Mammary epithelial cell (primary cell): ENCODE measurements around the gene HIBCH.

ENCODE experiments used
- EZH2 ChIP-seq: IDR thresholded peaks from 2 replicates; pipeline ENCODE4 v1.6.1; 2012; ENCODE audit warnings: low read length, inconsistent platforms, borderline replicate concordance
- TF ChIP-seq, protein P1 (sequence below), 2 donors: IDR thresholded peaks in 1 of 2; conservative IDR thresholded peaks in 1 of 2; 2 replicates each; pipeline ENCODE4 v1.5.1; 2011 to 2012; ENCODE audit warnings: inconsistent platforms in 2 of 2, low read length in 2 of 2, mild to moderate bottlenecking in 2 of 2, control low read depth in 1 of 2, low read depth in 1 of 2; ENCODE audit not compliant: insufficient read depth in 1 of 2; ENCODE audit errors: extremely low read depth in 1 of 2

DNA sequence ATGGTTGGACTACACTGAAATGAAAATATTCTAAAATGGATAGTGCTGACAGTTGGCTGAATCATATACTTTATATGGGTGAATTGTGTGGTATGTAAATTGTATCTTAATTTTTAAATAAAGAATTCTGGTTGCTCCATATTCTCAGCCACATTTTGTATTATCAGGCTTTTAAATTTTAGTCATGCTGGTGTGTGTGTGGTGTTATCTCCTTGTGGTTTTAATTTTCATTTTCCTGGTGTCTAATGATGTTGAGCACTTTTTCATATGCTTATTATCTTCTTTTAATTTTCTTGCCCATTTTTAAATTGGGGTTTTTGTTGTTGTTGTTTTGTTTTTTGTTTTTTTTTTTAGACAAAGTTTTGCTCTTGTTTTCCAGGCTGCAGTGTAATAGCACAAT, 3.8 kb upstream of the HIBCH start:
- TF ChIP-seq, protein P1, sequence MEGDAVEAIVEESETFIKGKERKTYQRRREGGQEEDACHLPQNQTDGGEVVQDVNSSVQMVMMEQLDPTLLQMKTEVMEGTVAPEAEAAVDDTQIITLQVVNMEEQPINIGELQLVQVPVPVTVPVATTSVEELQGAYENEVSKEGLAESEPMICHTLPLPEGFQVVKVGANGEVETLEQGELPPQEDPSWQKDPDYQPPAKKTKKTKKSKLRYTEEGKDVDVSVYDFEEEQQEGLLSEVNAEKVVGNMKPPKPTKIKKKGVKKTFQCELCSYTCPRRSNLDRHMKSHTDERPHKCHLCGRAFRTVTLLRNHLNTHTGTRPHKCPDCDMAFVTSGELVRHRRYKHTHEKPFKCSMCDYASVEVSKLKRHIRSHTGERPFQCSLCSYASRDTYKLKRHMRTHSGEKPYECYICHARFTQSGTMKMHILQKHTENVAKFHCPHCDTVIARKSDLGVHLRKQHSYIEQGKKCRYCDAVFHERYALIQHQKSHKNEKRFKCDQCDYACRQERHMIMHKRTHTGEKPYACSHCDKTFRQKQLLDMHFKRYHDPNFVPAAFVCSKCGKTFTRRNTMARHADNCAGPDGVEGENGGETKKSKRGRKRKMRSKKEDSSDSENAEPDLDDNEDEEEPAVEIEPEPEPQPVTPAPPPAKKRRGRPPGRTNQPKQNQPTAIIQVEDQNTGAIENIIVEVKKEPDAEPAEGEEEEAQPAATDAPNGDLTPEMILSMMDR (conservative IDR thresholded peaks at IDR 0.05 in 1 of 2, IDR thresholded peaks at IDR 0.05 in 1 of 2; ENCODE audit: extremely low read depth in 1 of 2, insufficient read depth in 1 of 2, low read depth in 1 of 2, low read length in 2 of 2) = no peak
- TF ChIP-seq EZH2 = no peak
